GM18861 (cell line): ENCODE data around the gene DNMT3L.
"Not testable (repeated sequence)": the region's sequence is repeated elsewhere in the genome, so short reads cannot be mapped to it uniquely, and the experiment has no call there.

ENCODE experiments used
- ATAC-seq: cut with Tn5 transposase; IDR thresholded peaks from one replicate; pipeline ENCODE4 v1.9.1; 2021; ENCODE audit not compliant: unreplicated experiment

Gene DNMT3L

GRCh38 chr21:44199448-44199847, 62.2 kb downstream of the DNMT3L start:
- no peak for ATAC-seq

- ATAC-seq = not testable (repeated sequence)
Observed at GRCh38 chr21:44197156-44197516, 64.6 kb downstream of the DNMT3L start.
